ENCODE data around the gene ATM. TPM values are rescaled to one million over a fixed set of nuclear protein-coding genes. Genes with fewer than 3 reads are reported as not detected.

Gene ATM, protein sequence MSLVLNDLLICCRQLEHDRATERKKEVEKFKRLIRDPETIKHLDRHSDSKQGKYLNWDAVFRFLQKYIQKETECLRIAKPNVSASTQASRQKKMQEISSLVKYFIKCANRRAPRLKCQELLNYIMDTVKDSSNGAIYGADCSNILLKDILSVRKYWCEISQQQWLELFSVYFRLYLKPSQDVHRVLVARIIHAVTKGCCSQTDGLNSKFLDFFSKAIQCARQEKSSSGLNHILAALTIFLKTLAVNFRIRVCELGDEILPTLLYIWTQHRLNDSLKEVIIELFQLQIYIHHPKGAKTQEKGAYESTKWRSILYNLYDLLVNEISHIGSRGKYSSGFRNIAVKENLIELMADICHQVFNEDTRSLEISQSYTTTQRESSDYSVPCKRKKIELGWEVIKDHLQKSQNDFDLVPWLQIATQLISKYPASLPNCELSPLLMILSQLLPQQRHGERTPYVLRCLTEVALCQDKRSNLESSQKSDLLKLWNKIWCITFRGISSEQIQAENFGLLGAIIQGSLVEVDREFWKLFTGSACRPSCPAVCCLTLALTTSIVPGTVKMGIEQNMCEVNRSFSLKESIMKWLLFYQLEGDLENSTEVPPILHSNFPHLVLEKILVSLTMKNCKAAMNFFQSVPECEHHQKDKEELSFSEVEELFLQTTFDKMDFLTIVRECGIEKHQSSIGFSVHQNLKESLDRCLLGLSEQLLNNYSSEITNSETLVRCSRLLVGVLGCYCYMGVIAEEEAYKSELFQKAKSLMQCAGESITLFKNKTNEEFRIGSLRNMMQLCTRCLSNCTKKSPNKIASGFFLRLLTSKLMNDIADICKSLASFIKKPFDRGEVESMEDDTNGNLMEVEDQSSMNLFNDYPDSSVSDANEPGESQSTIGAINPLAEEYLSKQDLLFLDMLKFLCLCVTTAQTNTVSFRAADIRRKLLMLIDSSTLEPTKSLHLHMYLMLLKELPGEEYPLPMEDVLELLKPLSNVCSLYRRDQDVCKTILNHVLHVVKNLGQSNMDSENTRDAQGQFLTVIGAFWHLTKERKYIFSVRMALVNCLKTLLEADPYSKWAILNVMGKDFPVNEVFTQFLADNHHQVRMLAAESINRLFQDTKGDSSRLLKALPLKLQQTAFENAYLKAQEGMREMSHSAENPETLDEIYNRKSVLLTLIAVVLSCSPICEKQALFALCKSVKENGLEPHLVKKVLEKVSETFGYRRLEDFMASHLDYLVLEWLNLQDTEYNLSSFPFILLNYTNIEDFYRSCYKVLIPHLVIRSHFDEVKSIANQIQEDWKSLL (N-terminal part only)
- total RNA-seq: 10 to 100 TPM; 29.3 to 29.8 TPM

DNA sequence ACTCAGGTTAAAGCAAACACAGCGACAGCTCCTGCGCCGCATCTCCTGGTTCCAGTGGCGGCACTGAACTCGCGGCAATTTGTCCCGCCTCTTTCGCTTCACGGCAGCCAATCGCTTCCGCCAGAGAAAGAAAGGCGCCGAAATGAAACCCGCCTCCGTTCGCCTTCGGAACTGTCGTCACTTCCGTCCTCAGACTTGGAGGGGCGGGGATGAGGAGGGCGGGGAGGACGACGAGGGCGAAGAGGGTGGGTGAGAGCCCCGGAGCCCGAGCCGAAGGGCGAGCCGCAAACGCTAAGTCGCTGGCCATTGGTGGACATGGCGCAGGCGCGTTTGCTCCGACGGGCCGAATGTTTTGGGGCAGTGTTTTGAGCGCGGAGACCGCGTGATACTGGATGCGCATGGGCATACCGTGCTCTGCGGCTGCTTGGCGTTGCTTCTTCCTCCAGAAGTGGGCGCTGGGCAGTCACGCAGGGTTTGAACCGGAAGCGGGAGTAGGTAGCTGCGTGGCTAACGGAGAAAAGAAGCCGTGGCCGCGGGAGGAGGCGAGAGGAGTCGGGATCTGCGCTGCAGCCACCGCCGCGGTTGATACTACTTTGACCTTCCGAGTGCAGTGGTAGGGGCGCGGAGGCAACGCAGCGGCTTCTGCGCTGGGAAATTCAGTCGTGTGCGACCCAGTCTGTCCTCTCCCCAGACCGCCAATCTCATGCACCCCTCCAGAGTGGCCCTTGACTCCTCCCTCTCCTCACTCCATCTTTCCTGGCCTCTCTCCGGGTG lies at the start of gene ATM, which contains the start of gene NPAT:
TSS of gene ATM (plus strand) at position 494 of the 774 bp plus-strand sequence. CDS start 4,558 bp downstream, outside the sequence.
TSS of gene NPAT (minus strand) at position 65 of the 774 bp plus-strand sequence. CDS start 102 bp downstream, outside the sequence.
- no peaks in the 10 kb centered on the region for H3K36me3 ChIP-seq
- TF ChIP-seq, protein P1, sequence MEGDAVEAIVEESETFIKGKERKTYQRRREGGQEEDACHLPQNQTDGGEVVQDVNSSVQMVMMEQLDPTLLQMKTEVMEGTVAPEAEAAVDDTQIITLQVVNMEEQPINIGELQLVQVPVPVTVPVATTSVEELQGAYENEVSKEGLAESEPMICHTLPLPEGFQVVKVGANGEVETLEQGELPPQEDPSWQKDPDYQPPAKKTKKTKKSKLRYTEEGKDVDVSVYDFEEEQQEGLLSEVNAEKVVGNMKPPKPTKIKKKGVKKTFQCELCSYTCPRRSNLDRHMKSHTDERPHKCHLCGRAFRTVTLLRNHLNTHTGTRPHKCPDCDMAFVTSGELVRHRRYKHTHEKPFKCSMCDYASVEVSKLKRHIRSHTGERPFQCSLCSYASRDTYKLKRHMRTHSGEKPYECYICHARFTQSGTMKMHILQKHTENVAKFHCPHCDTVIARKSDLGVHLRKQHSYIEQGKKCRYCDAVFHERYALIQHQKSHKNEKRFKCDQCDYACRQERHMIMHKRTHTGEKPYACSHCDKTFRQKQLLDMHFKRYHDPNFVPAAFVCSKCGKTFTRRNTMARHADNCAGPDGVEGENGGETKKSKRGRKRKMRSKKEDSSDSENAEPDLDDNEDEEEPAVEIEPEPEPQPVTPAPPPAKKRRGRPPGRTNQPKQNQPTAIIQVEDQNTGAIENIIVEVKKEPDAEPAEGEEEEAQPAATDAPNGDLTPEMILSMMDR (IDR thresholded peaks at IDR 0.05): peak in 1 of 2 donors; percentile 77

DNA sequence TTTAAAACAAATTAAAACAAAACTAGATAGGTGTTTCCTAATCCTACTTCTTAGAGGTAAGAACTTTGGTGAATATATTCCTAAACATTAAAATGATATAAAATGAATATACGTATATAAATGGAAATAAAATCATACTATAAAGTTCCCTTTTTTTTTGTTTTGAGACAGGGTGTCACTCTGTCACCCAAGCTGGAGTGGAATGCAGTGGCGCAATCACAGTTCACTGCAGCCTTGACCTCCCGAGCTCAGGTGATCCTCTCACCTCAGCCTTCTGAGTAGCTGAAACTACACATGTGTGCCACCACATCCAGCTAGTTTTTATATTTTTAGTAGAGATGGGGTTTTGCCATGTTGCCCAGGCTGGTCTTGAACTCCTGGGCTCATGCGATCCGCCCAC lies 45.3 kb upstream of the ATM start:
- Histone ChIP-seq H3K4me3 (no peak overlapping the region), H3K27me3 (no peaks in the 10 kb centered on the region), H3K27ac (no peak overlapping the region), H3K9me3 (no peaks in the 10 kb centered on the region), H3K4me1 (no peaks in the 10 kb centered on the region), H3K36me3 (peaks cover 37% of the 10 kb centered on the region)
- DNase-seq (ENCODE audit: low spot score): no peak
- TF ChIP-seq, protein P1 (IDR thresholded peaks at IDR 0.05): no peak

More for the DNA sequence above, at the start of gene ATM, which contains the start of gene NPAT:
- Histone ChIP-seq H3K9me3 (no peaks in the 10 kb centered on the region), H3K4me1 (peaks cover 0 to 42% of the 10 kb centered on the region in 2 donors), H3K27me3 (no peaks in the 10 kb centered on the region), H3K4me3 (peak within 1 kb of the TSS; percentile 67 to 79), H3K27ac (peak within 1 kb of the TSS; percentile 91 to 97)
- DNase-seq (ENCODE audit: low spot score): peak; percentile 99

DNA sequence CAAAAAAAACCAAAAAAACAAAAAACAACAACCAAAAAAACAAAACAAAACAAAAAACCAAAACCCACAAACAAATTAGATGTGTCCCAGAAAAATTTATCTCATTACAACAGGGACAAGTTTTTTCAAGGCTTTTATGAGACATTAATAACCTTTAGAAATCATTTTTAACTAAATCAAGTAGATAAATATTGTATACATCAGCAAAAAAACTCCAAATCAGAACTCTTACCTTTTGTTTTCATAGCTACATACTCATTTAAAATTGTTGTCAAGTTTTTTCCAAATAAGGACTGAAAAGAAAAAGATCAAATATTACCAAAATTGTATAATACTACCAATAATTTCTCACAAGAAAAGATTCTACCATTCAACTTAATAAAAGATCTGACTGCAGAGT lies 29.1 kb upstream of the ATM start:
- TF ChIP-seq, protein P1 (IDR thresholded peaks at IDR 0.05): no peak
- DNase-seq (ENCODE audit: low spot score): no peak
- Histone ChIP-seq H3K4me1 (peaks cover 0 to 4% of the 10 kb centered on the region in 2 donors), H3K4me3 (no peak overlapping the region), H3K36me3 (peaks cover 25% of the 10 kb centered on the region), H3K27me3 (no peaks in the 10 kb centered on the region), H3K27ac (no peak overlapping the region), H3K9me3 (no peaks in the 10 kb centered on the region)

DNA sequence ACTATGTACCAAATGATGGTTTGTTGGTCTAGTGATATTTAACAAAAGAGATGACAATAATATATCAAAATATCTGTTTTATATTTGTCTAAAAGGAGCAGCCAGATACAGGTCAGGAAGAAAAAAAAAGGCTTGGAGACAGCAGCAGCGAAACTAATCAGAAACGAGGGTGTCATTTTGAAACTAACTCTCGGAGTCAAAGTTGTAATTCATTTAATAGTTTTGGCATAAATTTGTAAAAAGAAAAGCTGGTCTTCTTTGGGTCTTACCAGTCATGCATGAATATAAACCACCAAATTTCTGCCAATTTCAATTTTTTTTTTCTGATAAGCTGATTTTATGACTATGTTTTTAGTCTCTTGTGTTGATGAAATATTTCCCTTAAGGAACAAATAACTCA lies 26.0 kb upstream of the ATM start:
- no peak for DNase-seq (ENCODE audit: low spot score)
- Histone ChIP-seq H3K4me3 (no peak overlapping the region), H3K4me1 (peaks cover 0 to 11% of the 10 kb centered on the region in 2 donors), H3K36me3 (peaks cover 14% of the 10 kb centered on the region), H3K27ac (no peak overlapping the region), H3K27me3 (no peaks in the 10 kb centered on the region), H3K9me3 (no peaks in the 10 kb centered on the region)
- TF ChIP-seq, protein P1 (IDR thresholded peaks at IDR 0.05): no peak
